SHP77 (cell line): ENCODE data around the gene HIF1A.
"Not testable (repeated sequence)": the region's sequence is repeated elsewhere in the genome, so short reads cannot be mapped to it uniquely, and the experiment has no call there.

Experiments
- DNase-seq, 2 experiments: peaks; one replicate each; lab custom pipeline; 2025; lab: John Stamatoyannopoulos, UW

Gene HIF1A

GRCh38 chr14:61708693-61709092, 13.4 kb downstream of the HIF1A start:
- not testable (repeated sequence) for DNase-seq

- peak; percentile 19 to 20 for DNase-seq
Measured at GRCh38 chr14:61710853-61711817, 15.8 kb downstream of the HIF1A start.

GRCh38 chr14:61712137-61712536, 16.8 kb downstream of the HIF1A start:
- DNase-seq: no peak

GRCh38 chr14:61713724-61714437, 18.6 kb downstream of the HIF1A start:
- DNase-seq: no peak

GRCh38 chr14:61716956-61717355, 21.6 kb downstream of the HIF1A start:
- no peak for DNase-seq

- DNase-seq: no peak
Measured at GRCh38 chr14:61718039-61718438, 22.7 kb downstream of the HIF1A start.

- DNase-seq: no peak
Measured at GRCh38 chr14:61719344-61720293, 24.3 kb downstream of the HIF1A start.

- no peak for DNase-seq
Measured at GRCh38 chr14:61720294-61720661, 25.0 kb downstream of the HIF1A start.

GRCh38 chr14:61720741-61721140, 25.4 kb downstream of the HIF1A start:
- DNase-seq: no peak

GRCh38 chr14:61724133-61724532, 28.8 kb downstream of the HIF1A start:
- DNase-seq: no peak

- DNase-seq: no peak
Measured at GRCh38 chr14:61726778-61727658, 31.7 kb downstream of the HIF1A start.

GRCh38 chr14:61730756-61731373, 35.6 kb downstream of the HIF1A start:
- no peak for DNase-seq

GRCh38 chr14:61733972-61734371, 38.7 kb downstream of the HIF1A start:
- DNase-seq: no peak

GRCh38 chr14:61736751-61737150, 41.4 kb downstream of the HIF1A start:
- DNase-seq: no peak

- DNase-seq: no peak
Measured at GRCh38 chr14:61737915-61738314, 42.6 kb downstream of the HIF1A start.

GRCh38 chr14:61739133-61739532, 43.8 kb downstream of the HIF1A start:
- no peak for DNase-seq

GRCh38 chr14:61742371-61742770, 47.1 kb downstream of the HIF1A start:
- DNase-seq: no peak

GRCh38 chr14:61744238-61744637, 48.9 kb downstream of the HIF1A start:
- DNase-seq: no peak

- not testable (repeated sequence) for DNase-seq
Measured at GRCh38 chr14:61746346-61746745, 51.0 kb downstream of the HIF1A start.

- no peak for DNase-seq
Measured at GRCh38 chr14:61746881-61747280, 51.6 kb downstream of the HIF1A start.
